COR-L47 (cell line): ENCODE measurements around the gene PRMT7.

ENCODE experiments used
- DNase-seq: peaks from one replicate; lab custom pipeline; 2025; lab: John Stamatoyannopoulos, UW

Gene PRMT7

DNA sequence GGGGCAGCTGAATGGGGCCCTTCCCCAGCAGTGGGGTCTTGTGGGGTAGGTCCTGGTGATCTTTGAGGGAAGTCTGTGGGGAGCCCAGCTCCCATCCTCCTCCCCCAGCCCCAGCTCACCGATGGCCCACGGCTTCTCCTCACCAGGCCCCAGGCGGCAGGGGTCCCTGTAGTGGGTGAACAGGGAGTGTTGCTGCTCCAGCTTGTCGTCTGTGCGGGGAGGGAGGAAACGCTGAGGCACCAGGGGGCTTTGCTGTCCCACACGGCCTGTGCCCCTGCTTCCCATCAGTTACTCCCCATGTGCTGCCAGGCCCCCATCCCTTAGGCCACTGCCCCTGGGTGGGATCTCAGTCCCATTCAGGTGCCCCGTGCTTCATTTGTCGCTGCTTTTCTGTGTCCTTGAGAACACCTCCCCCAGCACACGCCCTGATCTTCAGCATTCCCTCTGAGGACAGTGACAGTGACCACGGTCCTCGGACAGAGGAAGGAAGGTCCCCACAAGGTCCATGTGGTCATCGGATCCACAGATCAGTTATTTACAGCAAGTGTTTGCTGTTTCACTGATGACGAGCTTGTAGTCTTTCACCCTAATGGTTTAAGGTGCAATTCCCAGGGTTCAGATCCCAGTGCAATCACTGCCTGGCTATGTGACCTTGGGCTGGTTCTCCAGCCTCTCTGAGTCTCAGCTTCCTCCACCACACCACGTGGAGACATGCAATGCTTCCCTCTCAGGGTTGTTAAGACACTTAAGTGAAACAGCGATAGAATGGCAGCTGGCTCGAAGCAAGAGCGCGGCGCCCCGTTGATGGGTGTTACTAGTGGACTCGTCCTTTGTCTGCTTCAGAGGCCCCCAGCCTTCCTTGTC lies 53.1 kb downstream of the PRMT7 start:
- no peak for DNase-seq

GRCh38 chr16:68364561-68364998 lies 53.8 kb downstream of the PRMT7 start:
- no peak for DNase-seq

DNA sequence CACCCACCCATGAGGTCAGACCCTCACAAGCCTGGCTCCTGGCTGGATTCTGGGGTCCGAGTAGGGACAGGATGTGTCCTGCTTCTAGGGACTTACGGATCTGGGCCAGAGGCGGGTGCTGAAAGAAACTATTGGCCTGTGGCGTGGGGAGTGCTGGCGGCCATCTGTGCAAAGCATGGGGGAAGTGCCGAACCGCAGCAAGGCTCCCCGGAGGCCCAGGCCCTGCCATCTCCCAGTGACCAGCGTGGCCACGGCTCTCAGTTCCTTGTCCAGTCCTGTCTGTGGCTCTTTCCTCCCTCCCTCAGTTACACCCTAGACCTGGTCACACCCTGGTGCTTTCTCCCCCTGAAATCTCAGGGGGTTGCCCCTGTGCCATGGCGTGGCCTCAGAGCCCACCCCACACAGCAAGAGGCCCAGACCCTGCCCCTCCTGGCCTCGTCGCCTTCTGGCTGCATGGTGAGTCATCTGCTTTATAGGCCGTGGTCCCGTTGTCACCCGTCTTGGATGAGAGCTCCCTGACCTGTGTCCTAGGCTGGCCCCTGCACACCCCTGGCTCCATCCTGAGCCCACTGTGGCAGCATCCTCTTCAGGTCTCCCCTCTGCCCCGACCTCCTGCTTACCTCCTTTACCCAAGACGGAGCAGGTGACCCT lies 54.5 kb downstream of the PRMT7 start:
- no peak for DNase-seq

- DNase-seq: no peak
Measured at GRCh38 chr16:68366062-68366461, 55.2 kb downstream of the PRMT7 start.

- peak; percentile 38 for DNase-seq
Measured at GRCh38 chr16:68367030-68367429, 56.2 kb downstream of the PRMT7 start.

- DNase-seq: no peak
Measured at GRCh38 chr16:68367440-68367839, 56.6 kb downstream of the PRMT7 start.

DNA sequence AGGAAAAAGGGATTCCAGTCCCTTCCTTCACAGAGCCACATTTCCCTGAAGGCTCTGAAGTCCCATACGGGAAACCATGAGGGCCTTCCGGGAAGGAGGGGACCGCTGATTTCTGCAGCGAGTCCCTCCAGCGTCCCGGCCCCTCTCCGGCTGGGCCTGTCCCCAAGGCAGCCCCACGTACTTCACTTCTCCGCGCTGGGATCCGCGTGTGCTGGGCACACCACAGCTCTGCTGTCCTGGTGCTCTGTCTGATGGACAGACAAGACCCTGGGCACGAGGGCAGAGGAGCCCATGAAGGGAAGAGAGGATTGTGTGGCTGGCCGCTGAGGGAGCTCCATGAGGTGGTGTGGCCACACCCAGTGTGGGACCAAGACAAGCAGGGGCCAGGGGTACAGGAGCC lies 57.1 kb downstream of the PRMT7 start:
- DNase-seq: no peak

DNA sequence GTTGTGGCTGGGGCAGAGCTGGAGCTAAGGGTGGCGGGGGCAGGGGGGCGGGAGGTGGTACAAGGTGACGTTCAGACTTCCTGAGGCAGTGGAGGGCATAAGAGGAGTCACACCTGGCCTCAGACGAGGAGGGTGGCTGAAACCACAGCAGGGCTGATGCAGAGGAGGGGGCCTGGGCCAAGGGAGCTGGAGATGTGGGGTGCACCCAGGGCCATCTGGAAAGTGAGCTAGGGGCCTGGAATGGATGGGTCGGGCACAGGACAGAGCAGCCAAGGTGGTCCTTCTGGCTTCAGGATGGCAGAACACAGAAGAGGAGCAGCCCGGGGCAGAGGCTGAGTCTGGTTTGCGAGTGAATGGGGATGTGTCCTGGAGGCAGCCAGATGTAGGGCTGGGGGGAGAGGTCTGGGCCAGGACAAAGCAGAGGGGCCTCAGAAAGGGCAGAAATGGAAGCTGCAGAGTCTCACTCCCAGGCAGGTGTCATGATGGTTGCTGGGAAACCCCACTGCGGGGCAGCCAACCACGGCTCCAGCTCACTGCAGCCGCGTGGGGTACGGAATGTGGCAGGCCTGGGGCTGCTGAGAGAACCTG lies 57.6 kb downstream of the PRMT7 start:
- DNase-seq: no peak

DNA sequence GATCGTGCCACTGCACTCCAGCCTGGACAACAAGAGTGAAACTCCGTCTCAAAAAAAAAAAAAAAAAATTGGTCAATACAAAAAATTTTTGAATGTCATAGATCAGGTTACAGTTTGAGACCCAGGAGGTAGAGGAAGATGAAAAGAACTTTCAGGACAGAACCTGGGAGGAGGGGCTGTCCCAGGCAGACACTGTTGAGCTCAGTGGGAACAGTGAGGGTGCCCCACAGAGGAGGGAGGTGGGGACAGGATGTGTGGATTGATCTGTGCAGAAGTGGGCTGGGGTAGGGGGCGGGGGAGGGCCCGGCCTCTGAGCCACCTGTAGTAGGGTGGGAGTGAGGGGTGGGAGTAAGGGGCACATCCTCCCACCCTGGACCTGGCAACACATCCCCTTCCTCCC lies 58.3 kb downstream of the PRMT7 start:
- DNase-seq: no peak

DNA sequence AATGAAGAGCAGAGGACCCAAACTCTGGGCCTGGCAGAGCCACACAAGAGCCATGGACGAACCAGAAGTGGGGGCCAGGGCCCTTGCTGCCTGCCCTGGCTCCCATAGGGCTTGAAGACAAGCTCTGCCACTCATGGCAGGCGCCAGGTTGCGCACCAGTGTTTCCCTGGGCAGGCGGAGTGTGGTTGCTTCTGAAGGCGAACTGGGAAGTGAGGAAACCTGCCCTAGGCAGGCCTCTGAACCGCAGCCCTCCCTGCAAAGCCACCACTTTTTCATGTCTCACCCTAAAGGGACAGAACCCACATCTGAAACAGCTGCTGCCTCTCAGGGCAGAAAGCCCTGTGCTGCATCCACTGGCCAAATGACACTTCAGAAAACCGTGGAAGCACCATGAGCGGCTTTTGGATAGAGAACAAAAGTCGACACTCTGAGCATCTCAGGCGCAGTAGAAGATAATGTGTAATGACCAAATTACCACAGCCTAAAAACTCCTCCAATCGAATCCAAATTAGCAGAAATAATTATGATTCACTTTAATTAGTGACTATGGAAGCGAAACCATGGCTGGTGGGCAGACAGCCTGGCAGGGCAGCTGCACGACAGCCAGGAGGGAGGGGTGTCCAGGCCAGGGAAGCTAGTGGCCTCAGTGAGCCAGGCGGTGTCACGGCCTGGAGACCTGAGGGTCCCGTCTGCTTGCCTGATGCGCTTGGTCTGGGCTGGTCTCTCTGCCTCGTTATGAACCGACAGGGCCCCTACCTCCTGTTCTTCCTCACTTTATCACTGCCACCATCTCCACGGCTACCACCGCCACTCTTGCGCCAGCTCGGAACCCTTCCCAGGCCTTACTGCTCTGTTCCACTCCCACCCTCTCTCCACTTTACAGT lies 59.1 kb downstream of the PRMT7 start:
- no peak for DNase-seq

GRCh38 chr16:68370581-68371275 lies 59.9 kb downstream of the PRMT7 start:
- DNase-seq: no peak

- DNase-seq: no peak
Measured at GRCh38 chr16:68371276-68371651, 60.4 kb downstream of the PRMT7 start.

DNA sequence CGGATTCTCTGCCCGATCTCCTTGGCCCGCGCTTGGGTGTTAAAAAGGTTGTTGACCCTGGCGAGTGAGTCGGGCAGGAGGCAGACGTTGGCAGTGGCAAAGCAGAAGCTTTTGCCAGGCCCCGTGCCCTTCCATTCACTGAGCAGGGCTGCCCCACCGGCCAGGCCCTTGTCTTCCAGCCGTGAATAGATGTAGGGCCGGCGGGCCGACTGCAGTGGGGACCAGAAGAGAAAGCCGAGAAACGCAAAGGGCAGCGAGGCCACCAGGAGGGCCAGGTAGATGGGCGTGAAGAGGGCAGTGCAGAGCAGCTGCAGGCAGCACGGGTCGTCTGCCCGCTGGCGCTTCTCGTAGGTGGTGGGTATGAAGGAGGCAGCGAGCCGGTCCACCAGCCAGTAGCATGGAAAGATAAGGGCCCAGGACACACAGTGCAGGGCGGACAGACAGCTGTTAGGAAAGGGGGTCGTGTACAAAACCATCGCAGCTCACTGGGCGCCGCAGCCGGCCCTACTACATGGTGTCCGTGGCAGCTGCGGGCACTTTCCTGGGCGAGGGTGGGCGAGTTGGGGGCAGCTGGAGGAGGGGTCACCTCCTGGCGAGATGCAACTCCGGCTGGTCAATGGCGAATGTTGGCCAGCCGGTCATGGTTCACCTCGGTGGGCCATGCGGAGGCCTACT lies 61.0 kb downstream of the PRMT7 start:
- no peak for DNase-seq

GRCh38 chr16:68372381-68372720 lies 61.5 kb downstream of the PRMT7 start:
- DNase-seq: no peak

GRCh38 chr16:68372806-68373205 lies 62.0 kb downstream of the PRMT7 start:
- no peak for DNase-seq

DNA sequence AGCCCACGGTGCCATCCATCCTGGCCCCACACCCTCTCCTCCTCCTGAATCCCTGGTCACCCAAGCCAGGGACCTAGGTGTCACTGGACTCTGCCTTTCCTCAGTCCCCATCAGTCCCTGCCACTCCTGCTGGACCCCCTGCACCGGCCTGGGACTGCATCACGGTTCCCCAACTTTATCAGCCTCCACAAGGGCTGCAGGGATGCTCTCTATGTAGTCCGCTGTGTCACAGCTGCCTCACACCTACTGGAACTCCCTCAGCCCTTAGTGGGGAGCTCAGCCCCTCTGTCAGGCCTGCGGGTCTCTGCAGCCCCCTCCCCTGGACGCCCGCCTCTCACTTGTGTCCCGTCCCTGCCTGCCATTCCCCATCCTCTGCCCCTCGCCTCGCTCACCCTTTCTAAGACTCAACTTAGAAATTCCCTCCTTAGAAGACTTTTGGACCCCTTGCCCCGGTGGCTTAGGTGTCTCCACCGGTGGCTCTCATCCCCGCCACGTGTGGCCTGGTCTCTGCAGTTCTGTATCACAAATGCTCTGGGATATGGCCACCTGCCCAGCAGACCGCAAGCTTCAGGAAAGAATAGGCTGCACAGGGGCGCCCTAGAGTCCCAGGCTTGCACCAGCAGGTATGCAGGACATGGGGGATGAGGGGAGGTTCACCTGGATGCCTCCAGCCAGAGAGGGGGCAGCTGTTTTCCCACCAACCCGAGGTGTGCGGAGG lies 62.9 kb downstream of the PRMT7 start:
- no peak for DNase-seq

GRCh38 chr16:68374246-68374805 lies 63.5 kb downstream of the PRMT7 start:
- no peak for DNase-seq

DNA sequence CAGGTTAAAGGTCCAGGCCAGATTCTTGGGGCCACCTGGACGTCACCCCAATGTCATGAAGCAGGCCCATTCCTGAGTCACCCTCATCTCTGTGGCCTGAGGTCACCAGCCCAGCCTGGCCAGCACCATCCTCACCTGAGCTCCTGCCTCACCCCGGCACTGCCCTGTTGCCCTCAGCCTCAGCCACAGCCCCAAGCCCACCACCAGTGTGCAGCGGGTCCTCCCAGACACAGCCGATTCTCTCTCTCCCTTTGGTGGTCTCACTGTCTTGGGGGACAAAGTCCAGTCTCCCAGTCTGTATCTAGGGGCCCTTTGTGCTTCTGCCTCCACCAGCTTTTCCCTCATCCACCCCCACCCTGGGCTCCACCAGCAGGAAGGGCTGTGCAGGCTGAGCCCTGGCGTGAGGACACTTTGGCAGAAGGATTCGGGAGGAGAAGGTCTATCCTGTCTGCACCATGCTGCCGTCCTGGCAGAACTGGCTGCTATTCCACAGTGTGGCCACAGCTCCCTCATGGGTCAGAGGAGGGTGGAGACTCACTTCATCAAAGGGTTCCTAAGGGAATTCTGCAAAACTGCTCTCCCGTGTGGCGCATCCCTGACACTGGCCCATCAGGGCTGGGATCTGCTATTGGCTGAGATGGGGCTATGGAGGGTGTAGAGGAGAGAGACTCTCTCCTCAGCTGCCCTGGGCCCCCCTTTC lies 64.3 kb downstream of the PRMT7 start:
- peak; percentile 15 for DNase-seq

DNA sequence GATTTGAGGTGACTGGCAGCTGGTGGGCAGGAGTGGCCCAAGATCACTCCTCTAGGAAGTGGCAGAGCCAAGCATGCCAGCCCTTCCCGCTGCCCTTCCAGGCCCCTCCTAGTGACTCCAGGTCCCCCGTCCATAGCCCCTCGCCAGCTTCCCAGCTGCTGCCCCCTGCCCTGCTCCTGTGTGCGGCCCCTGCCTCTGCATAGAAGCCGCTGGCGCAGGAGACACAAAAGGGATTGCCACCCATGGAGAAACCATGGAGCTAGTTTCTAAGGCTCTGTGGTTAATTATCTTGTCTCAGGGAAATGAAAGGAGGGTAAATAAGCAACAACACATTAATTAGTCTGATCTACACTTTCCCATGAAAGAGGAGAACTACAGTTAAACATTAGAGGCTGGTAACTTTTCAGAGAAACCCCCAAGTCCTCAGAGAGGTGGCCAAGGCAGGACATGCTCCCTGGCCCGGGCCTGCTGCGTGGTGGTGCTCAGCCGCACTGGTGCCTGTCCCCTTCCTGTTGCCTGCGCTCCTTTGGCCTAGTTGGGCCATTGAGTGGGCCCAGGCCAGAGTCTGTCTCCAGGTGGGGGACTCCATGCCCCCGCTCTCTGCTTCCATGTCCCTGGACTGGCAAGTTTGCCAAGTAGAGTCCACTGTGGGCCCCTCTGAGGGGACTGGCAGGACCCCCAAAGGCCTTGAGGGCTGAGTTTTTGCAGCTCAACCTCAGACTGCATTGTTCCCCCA lies 65.2 kb downstream of the PRMT7 start:
- DNase-seq: peak; percentile 74
